Stimulated activated CD4-positive, alpha-beta T cell treated with anti-CD3 and anti-CD28 coated beads, TNF-alpha, amount 100 ng/mL, for 24 hours (primary cell): ENCODE data around the gene CDH4.

Source experiments
- DNase-seq, 3 experiments: peaks; one replicate each; pipeline ENCODE4 v3.0.0-alpha.2; 2020; ENCODE audit warnings: low read depth in 3 of 3

Gene CDH4

GRCh38 chr20:61803915-61804751 is 552.1 kb downstream of the CDH4 start:
- no peak for DNase-seq

GRCh38 chr20:61804752-61805295 is 552.8 kb downstream of the CDH4 start:
- no peak for DNase-seq

GRCh38 chr20:61805365-61805764 is 553.3 kb downstream of the CDH4 start:
- DNase-seq: no peak

- DNase-seq: no peak
These were observed 553.7 kb downstream of the CDH4 start for GRCh38 chr20:61805781-61806180.

- no peak for DNase-seq
These were observed 554.3 kb downstream of the CDH4 start for GRCh38 chr20:61806314-61806713.

GRCh38 chr20:61806995-61807394 is 554.9 kb downstream of the CDH4 start:
- DNase-seq: no peak

GRCh38 chr20:61807471-61808160 is 555.6 kb downstream of the CDH4 start:
- DNase-seq: no peak

GRCh38 chr20:61808447-61808846 is 556.4 kb downstream of the CDH4 start:
- no peak for DNase-seq

- no peak for DNase-seq
These were observed 557.1 kb downstream of the CDH4 start for GRCh38 chr20:61809006-61809770.

- DNase-seq: no peak
These were observed 558.1 kb downstream of the CDH4 start for GRCh38 chr20:61810066-61810737.

- no peak for DNase-seq
These were observed 558.7 kb downstream of the CDH4 start for GRCh38 chr20:61810738-61811135.

GRCh38 chr20:61811166-61811565 is 559.1 kb downstream of the CDH4 start:
- no peak for DNase-seq

- no peak for DNase-seq
These were observed 560.2 kb downstream of the CDH4 start for GRCh38 chr20:61812121-61812844.

- DNase-seq: no peak
These were observed 560.9 kb downstream of the CDH4 start for GRCh38 chr20:61812845-61813485.

GRCh38 chr20:61813791-61814190 is 561.7 kb downstream of the CDH4 start:
- no peak for DNase-seq

- no peak for DNase-seq
These were observed 562.2 kb downstream of the CDH4 start for GRCh38 chr20:61814244-61814643.

GRCh38 chr20:61814726-61815125 is 562.7 kb downstream of the CDH4 start:
- DNase-seq: no peak

GRCh38 chr20:61815176-61815575 is 563.1 kb downstream of the CDH4 start:
- DNase-seq: no peak

GRCh38 chr20:61815678-61816077 is 563.6 kb downstream of the CDH4 start:
- no peak for DNase-seq
